ENCODE measurements around the gene DHX16. TPM values are rescaled to one million over a fixed set of nuclear protein-coding genes. Genes with fewer than 3 reads are reported as not detected.

The DHX16 gene
- total and polyA plus RNA-seq, 12 donors: 15.9 to 28.6 (median 21.6) TPM

DNA sequence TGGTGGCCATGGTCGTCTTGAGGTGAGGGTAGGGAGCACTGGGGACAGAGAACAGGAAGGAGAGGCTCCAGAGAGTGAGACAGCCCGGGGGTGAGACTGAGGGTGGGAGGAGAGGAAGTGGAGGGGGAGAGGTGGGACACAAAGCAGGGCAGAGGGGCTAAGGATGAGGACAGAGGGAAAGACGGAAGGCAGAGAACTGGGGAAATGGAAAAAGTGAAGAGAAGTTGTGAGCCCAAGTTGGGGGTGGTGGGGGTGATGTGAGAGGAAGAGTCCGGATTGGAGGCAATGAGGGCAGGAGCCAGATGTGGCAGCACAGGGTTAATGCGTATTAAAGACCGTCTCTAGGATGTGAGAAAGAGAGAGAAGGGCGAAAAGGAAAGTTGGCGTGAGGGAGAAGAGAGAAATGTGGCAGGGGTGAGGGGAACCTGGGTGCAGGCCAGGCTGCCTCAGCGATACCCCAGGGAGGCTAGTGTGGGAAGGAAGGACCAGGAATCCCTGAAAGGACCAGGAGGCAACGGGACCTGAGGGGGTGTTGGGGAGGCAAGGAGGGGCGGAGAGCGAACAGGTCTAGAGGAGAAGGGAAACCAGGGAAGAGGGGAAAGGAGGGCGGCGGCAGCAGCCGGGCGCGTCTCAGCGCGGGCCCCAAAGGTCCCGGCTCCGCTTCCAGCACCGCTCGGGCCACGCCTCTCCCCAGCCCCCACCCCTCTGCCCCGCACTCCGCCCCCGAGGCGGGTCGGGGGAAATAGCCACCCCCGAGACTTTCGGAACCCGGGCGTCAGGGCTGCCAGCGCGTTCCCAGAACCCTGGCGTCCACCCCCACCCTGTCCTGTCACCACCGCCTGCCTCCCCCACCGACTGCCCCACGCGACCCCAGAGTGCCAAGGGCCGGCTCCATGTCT lies 13.5 kb upstream of the DHX16 start, which contains the start of gene PPP1R18:
PPP1R18 (minus strand) TSS at position 637 of the 899 bp plus-strand sequence; CDS start at position 10, 627 bp downstream.
- peak within 1 kb of the TSS; percentile 94 to 100 (median 98) for H3K27ac ChIP-seq
- peaks cover 0 to 12% (median 0%) of the 10 kb centered on the region in 9 donors for H3K36me3 ChIP-seq
- peaks cover 25 to 83% (median 62%) of the 10 kb centered on the region in 9 donors for H3K4me1 ChIP-seq
- WGBS, 2 donors: 3 to 5% methylated on average over 31 to 41 of the region's 41 CpGs
- TF ChIP-seq, protein P1, sequence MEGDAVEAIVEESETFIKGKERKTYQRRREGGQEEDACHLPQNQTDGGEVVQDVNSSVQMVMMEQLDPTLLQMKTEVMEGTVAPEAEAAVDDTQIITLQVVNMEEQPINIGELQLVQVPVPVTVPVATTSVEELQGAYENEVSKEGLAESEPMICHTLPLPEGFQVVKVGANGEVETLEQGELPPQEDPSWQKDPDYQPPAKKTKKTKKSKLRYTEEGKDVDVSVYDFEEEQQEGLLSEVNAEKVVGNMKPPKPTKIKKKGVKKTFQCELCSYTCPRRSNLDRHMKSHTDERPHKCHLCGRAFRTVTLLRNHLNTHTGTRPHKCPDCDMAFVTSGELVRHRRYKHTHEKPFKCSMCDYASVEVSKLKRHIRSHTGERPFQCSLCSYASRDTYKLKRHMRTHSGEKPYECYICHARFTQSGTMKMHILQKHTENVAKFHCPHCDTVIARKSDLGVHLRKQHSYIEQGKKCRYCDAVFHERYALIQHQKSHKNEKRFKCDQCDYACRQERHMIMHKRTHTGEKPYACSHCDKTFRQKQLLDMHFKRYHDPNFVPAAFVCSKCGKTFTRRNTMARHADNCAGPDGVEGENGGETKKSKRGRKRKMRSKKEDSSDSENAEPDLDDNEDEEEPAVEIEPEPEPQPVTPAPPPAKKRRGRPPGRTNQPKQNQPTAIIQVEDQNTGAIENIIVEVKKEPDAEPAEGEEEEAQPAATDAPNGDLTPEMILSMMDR (IDR thresholded peaks at IDR 0.05): no peak
- intact Hi-C loops (cut with DNase I): loop anchor here in 6 of 10 donors (2.0 to 10.0 kb wide), 3 partner anchors 35 to 199 kb away; partner anchors contain the start of genes TUBB (in 5 of the 6), DDR1 (in 1 of the 6), MRPS18B (in 1 of the 6) and PPP1R10 (in 1 of the 6)
- H3K4me3 ChIP-seq: peak within 1 kb of the TSS; percentile 44 to 90 (median 80)
- no peaks in the 10 kb centered on the region for H3K9me3 ChIP-seq
- ATAC-seq (peak; percentile 50 to 74 (median 65)), DNase-seq (peak; percentile 87 to 90)
- no peaks in the 10 kb centered on the region for H3K27me3 ChIP-seq

DNA sequence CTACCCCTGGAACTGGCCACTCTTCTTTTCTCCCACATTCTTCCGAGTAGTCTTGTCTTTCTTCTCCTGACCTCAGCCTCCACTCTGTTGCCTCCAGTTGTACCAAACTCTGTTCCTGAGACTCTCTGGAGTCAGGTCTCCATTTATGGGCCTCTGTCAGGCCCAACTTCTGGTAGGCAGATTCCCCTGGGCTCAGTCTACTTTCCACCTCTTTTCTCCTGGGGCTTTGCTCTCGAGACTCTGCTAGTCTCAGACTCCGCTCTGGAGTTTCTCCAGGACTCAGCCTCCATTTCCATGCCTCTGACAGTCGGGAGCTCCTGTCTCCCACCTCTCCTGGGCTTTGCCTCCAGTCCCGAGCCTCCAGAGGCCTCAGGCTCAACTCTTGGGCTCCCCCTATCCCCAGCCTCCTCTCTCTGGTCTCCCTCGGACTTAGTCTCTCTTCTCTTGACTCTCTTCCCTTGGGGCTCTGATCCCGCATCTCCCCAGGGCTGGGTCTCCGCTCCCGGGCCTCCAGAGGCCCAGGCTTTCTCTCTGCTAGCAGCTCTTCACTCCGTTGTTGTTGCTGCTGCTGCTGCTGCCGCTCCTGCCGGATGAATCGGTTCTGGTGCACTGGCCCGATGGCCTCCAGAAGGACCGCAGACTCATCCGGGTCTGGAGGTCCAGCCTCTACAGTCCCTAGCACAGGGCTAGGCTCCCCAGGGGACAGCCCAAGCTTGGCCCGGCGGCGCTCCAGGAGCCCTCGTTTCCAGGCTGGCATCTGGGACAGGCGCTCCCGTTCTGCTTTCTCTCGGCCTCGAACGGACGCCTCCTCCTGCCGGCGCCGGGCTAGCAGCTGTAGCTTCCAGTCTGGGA lies 12.6 kb upstream of the DHX16 start:
- Histone ChIP-seq H3K4me1 (peaks cover 25 to 88% (median 66%) of the 10 kb centered on the region in 9 donors), H3K4me3 (peak overlapping the region; percentile 44 to 90 (median 80)), H3K36me3 (peaks cover 0 to 21% (median 0%) of the 10 kb centered on the region in 9 donors), H3K27me3 (no peaks in the 10 kb centered on the region), H3K9me3 (no peaks in the 10 kb centered on the region), H3K27ac (peak overlapping the region; percentile 94 to 100 (median 98))
- TF ChIP-seq, protein P1 (IDR thresholded peaks at IDR 0.05): peak in 4 of 9 donors; percentile 11 to 34 (median 21)
- ATAC-seq (no peak), DNase-seq (peak in 1 of 2 donors; percentile 40)
- intact Hi-C loops (cut with DNase I): loop anchor here in 6 of 10 donors (2.0 to 10.0 kb wide), 3 partner anchors 35 to 199 kb away; partner anchors contain the start of genes TUBB (in 5 of the 6), DDR1 (in 1 of the 6), MRPS18B (in 1 of the 6) and PPP1R10 (in 1 of the 6)
- 31 to 44% methylated on average over 29 of the region's 29 CpGs for WGBS, 2 donors

DNA sequence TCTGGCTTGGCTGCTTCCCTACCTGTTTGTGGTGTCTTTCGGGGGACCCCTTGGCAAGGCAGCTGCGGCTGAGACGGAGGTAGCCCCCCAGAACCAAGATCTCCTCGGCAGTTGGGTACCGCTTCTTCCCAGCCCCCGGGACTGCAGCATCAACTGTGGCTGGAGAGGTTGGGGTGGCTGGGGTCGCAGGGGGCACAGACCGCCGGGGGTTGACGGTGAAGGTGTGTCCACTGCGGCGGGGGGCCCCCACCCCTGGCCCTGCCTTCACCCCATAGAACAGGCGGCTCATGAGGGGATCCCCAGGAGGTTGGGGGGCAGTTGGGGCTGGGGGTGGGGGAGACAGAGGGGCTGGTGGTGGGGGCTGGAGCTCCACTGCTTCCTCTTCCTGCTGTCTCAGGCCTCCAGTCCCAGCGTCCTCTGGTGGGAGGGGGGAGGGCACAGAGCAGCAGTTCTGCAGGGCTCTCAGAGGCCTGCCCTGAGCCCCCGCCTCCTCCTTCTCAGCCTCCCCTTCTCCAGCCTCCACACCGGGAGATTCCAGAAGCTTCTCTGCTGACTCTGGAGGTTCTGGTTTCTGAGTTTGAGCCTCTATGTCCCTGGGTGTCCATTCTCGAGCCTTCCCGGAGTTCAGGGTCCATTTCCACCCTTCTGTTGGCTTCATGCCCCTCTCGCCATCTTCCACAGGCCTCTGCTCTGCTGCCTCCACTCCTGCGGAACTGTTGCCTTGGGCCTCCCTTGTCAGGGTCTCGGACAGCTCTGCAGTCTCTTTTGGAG lies 11.8 kb upstream of the DHX16 start:
- Histone ChIP-seq H3K9me3 (no peaks in the 10 kb centered on the region), H3K4me3 (peak overlapping the region; percentile 44 to 90 (median 80)), H3K36me3 (peaks cover 0 to 29% (median 0%) of the 10 kb centered on the region in 9 donors), H3K27me3 (no peaks in the 10 kb centered on the region), H3K27ac (peak overlapping the region; percentile 94 to 100 (median 98)), H3K4me1 (peaks cover 24 to 88% (median 66%) of the 10 kb centered on the region in 9 donors)
- 29 to 41% methylated on average over 19 to 21 of the region's 21 CpGs for WGBS, 2 donors
- TF ChIP-seq, protein P1 (IDR thresholded peaks at IDR 0.05): no peak
- peak; percentile 53 to 60 for DNase-seq
- intact Hi-C loops (cut with DNase I): loop anchor here in 3 of 10 donors (5.0 to 10.0 kb wide), 4 partner anchors 67 to 200 kb away; partner anchors contain the start of genes DDR1 (in 1 of the 3), MRPS18B (in 1 of the 3) and PPP1R10 (in 1 of the 3)
- ATAC-seq: no peak
